ENCODE results near the gene SI.

DNA sequence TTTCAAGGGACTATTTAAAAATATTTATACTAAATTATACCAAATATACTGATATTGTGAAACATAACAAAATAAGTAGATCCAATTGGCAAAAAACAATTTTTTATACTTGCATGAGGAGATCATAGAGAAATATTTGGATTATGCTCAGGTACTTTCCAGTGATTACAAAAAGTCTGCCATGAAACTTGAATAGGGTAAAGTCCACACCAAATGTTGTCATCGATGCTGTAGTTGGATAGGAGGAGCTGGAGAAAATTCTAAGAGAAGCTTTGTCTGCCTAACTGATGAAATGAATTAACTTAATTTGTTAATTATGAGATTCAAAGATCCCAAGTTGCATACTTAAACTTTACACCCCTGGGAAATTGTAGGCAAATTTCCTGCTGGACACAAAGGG, 93.3 kb downstream of the SI start:
- TF ChIP-seq GATA2 (IDR thresholded peaks at IDR 0.05; ENCODE audit: low read depth, low read length) = no peak
- TF ChIP-seq GATA3 (IDR thresholded peaks at IDR 0.05; ENCODE audit: low read depth, low read length) = no peak

All from SH-SY5Y (cell line).